ENCODE measurements around the gene TIMM23. TPM values are rescaled to one million over a fixed set of nuclear protein-coding genes. Genes with fewer than 3 reads are reported as not detected.

The TIMM23 gene
- total RNA-seq, 1 donor from 2014 or later = 65.0 TPM

DNA sequence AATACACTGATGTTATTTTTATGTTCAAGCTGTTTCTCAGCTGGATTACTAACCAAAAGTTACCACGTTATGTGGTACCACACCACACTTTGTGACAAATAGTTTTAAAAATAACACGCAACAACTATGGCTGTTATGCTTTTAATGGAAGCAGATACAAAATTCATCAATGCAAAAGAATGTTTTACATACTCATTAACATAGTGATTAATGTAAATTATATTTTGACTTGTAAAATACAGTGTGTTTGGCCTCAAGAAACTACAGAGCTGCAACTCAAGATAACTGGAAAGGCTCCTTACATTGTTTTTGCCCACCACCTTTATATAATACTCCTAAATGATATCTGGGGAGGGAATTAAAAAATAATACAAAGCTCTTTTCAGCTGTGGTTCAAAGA lies 32.7 kb downstream of the TIMM23 start:
- Mint-ChIP-seq H3K4me3 (no peak overlapping the region), H3K4me1 (ENCODE audit: unreplicated experiment) (no peaks in the 10 kb centered on the region), H3K9me3 (peaks cover 6% of the 10 kb centered on the region), H3K27ac (no peak overlapping the region), H3K36me3 (peaks cover 37% of the 10 kb centered on the region), H3K27me3 (no peaks in the 10 kb centered on the region)
- TF ChIP-seq, protein P1, sequence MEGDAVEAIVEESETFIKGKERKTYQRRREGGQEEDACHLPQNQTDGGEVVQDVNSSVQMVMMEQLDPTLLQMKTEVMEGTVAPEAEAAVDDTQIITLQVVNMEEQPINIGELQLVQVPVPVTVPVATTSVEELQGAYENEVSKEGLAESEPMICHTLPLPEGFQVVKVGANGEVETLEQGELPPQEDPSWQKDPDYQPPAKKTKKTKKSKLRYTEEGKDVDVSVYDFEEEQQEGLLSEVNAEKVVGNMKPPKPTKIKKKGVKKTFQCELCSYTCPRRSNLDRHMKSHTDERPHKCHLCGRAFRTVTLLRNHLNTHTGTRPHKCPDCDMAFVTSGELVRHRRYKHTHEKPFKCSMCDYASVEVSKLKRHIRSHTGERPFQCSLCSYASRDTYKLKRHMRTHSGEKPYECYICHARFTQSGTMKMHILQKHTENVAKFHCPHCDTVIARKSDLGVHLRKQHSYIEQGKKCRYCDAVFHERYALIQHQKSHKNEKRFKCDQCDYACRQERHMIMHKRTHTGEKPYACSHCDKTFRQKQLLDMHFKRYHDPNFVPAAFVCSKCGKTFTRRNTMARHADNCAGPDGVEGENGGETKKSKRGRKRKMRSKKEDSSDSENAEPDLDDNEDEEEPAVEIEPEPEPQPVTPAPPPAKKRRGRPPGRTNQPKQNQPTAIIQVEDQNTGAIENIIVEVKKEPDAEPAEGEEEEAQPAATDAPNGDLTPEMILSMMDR (conservative IDR thresholded peaks at IDR 0.05) = no peak
- DNase-seq (ENCODE audit: extremely low spot score, unreplicated experiment) = no peak

DNA sequence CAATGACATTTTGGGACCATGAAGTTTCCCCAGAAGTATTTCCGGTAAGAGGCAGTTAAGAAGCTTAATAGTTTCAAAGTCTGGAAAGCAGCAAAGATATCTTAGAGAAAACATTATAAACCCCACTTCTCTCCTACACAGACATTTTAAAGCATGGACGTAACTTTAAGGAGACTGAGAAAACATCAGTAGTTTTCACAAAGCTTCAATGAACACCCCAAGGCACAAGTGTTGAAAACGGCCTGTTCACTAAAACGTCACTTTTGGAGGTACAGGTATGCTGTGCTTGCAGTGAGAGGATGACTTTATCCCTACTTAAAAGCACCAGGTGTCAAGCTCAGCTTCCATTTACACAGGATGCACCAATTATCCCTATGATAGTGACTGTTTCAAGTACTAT lies 33.1 kb downstream of the TIMM23 start:
- peaks cover 6% of the 10 kb centered on the region for H3K9me3 Mint-ChIP-seq
- DNase-seq (ENCODE audit: extremely low spot score, unreplicated experiment) = no peak
- no peak overlapping the region for H3K27ac Mint-ChIP-seq
- peaks cover 35% of the 10 kb centered on the region for H3K36me3 Mint-ChIP-seq
- H3K4me3 Mint-ChIP-seq = no peak overlapping the region
- TF ChIP-seq, protein P1 (conservative IDR thresholded peaks at IDR 0.05) = no peak
- no peaks in the 10 kb centered on the region for H3K27me3 Mint-ChIP-seq
- H3K4me1 Mint-ChIP-seq (ENCODE audit: unreplicated experiment) = no peaks in the 10 kb centered on the region

DNA sequence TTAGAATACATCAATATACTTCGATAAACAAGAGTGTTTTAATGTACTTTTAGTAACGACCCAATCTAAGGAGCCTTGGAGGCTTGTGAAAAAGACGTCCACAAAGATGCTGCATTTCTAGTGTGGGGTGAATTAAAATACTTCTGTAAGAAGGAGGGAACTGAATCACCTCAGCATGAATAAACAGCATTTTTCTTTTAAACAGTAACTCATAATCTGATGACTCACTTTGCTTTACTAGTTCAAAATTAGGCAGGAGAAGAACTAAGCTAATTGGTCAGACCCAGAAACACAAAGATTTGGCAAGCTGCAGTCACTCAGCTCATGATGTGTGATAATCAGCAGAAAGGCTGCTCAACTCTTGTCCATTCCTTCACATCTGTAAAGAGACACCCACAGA lies 33.9 kb downstream of the TIMM23 start:
- Mint-ChIP-seq H3K36me3 (peaks cover 41% of the 10 kb centered on the region), H3K9me3 (peaks cover 6% of the 10 kb centered on the region), H3K4me3 (no peak overlapping the region), H3K4me1 (ENCODE audit: unreplicated experiment) (no peaks in the 10 kb centered on the region), H3K27me3 (no peaks in the 10 kb centered on the region), H3K27ac (no peak overlapping the region)
- DNase-seq (ENCODE audit: extremely low spot score, unreplicated experiment) = no peak
- TF ChIP-seq, protein P1 (conservative IDR thresholded peaks at IDR 0.05) = no peak

DNA sequence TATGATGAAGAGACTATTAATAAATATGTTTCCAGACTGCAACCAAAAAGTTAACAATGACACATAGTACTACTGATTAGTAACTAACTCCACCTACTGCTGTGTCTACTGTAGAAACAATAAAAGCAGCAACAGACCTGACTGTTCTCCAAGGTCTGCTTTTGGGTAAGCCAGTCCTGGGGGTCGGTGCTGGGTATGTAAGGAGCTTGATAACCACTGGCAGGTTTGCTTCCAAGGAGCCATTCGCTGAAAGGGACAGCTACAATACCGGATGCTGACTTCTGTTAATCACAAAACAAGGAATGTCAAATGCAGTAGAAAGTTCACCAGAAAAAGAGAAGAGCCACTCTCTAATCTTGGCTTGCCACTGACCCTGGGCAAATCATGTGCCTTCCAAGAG lies 40.5 kb downstream of the TIMM23 start:
- no peaks in the 10 kb centered on the region for H3K4me1 Mint-ChIP-seq (ENCODE audit: unreplicated experiment)
- peaks cover 6% of the 10 kb centered on the region for H3K9me3 Mint-ChIP-seq
- no peaks in the 10 kb centered on the region for H3K27me3 Mint-ChIP-seq
- no peak overlapping the region for H3K4me3 Mint-ChIP-seq
- TF ChIP-seq, protein P1 (conservative IDR thresholded peaks at IDR 0.05) = no peak
- no peak overlapping the region for H3K27ac Mint-ChIP-seq
- peaks cover 42% of the 10 kb centered on the region for H3K36me3 Mint-ChIP-seq
- no peak for DNase-seq (ENCODE audit: extremely low spot score, unreplicated experiment)

DNA sequence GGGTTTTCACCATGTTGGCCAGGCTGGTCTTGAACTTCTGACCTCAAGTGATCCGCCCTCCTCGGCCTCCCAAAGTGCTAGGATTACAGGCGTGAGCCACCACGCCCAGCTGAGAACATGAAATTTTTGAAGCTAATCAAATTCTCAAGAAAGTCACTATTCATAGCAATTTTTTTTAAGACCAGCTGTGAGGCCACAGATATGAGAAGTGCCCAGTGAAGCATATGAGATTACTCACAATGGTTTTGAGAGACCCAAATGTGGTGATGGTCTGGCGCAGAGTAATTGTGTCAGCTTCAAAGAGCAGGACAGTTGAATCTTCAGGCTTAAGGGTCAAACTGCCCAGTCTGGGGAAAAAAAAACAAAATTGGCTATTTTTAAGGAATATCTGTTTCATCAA lies 41.9 kb downstream of the TIMM23 start:
- H3K36me3 Mint-ChIP-seq = peaks cover 32% of the 10 kb centered on the region
- H3K9me3 Mint-ChIP-seq = no peaks in the 10 kb centered on the region
- no peak overlapping the region for H3K4me3 Mint-ChIP-seq
- TF ChIP-seq, protein P1 (conservative IDR thresholded peaks at IDR 0.05) = no peak
- H3K4me1 Mint-ChIP-seq (ENCODE audit: unreplicated experiment) = peaks cover 9% of the 10 kb centered on the region
- no peak for DNase-seq (ENCODE audit: extremely low spot score, unreplicated experiment)
- no peak overlapping the region for H3K27ac Mint-ChIP-seq
- H3K27me3 Mint-ChIP-seq = no peaks in the 10 kb centered on the region
